NCI-H1417 (cell line): Measurements from ENCODE around the gene RAB11FIP3.
"Not testable (repeated sequence)": the region's sequence is repeated elsewhere in the genome, so short reads cannot be mapped to it uniquely, and the experiment has no call there.

Experiments used
- DNase-seq, 3 experiments: peaks; one replicate each; lab custom pipeline; 2025; lab: John Stamatoyannopoulos, UW

The RAB11FIP3 gene

GRCh38 chr16:392450-393030 lies 32.9 kb upstream of the RAB11FIP3 start:
- DNase-seq: no peak

- peak; percentile 35 to 83 (median 47) for DNase-seq
Observed at GRCh38 chr16:396199-396598, 29.2 kb upstream of the RAB11FIP3 start.

GRCh38 chr16:396605-397004 lies 28.8 kb upstream of the RAB11FIP3 start:
- DNase-seq: peak in 2 of 3 experiments; percentile 47 to 72

- peak in 2 of 3 experiments; percentile 40 to 72 for DNase-seq
Observed at GRCh38 chr16:397135-397661, 28.3 kb upstream of the RAB11FIP3 start, which contains the start of gene NME4. Gene NME4, plus strand, starts transcription at chr16:397199. Its CDS starts 24 bp downstream, at chr16:397223.

GRCh38 chr16:397736-398332 lies 27.6 kb upstream of the RAB11FIP3 start:
- DNase-seq: peak in 1 of 3 experiments; percentile 15

GRCh38 chr16:398561-399339 lies 26.7 kb upstream of the RAB11FIP3 start:
- DNase-seq: no peak

GRCh38 chr16:399340-400019 lies 26.0 kb upstream of the RAB11FIP3 start:
- DNase-seq: no peak

- DNase-seq: no peak
Observed at GRCh38 chr16:400061-400591, 25.3 kb upstream of the RAB11FIP3 start.

- peak; percentile 88 to 97 (median 93) for DNase-seq
Observed at GRCh38 chr16:401468-402348, 23.7 kb upstream of the RAB11FIP3 start, which contains the start of gene DECR2. Gene DECR2, plus strand, starts transcription at chr16:401885. Its CDS starts 79 bp downstream, at chr16:401964.

- no peak for DNase-seq
Observed at GRCh38 chr16:404971-405486, 20.4 kb upstream of the RAB11FIP3 start.

- no peak for DNase-seq
Observed at GRCh38 chr16:405548-406506, 19.6 kb upstream of the RAB11FIP3 start.

- no peak for DNase-seq
Observed at GRCh38 chr16:407253-407652, 18.2 kb upstream of the RAB11FIP3 start.

- DNase-seq: no peak
Observed at GRCh38 chr16:410516-411178, 14.8 kb upstream of the RAB11FIP3 start.

- no peak for DNase-seq
Observed at GRCh38 chr16:411576-412265, 13.7 kb upstream of the RAB11FIP3 start.

- no peak for DNase-seq
Observed at GRCh38 chr16:414395-415169, 10.9 kb upstream of the RAB11FIP3 start.

GRCh38 chr16:415170-415498 lies 10.3 kb upstream of the RAB11FIP3 start:
- DNase-seq: not testable (repeated sequence)

GRCh38 chr16:422179-422578 lies 3.3 kb upstream of the RAB11FIP3 start:
- not testable (repeated sequence) for DNase-seq
